ENCODE measurements around the gene ZBTB7B.
A peak's percentile ranks its signal among the peaks of the same experiment; 100 is the strongest.

Gene ZBTB7B

GRCh38 chr1:155003766-155004351, 1.3 kb downstream of the ZBTB7B start:
- DNase-seq (ENCODE audit: low read depth in 2 of 3, low spot score in 1 of 3) = no peak

- no peak for DNase-seq (ENCODE audit: low read depth in 2 of 3, low spot score in 1 of 3)
These were observed 1.9 kb downstream of the ZBTB7B start for GRCh38 chr1:155004352-155005075.

- DNase-seq (ENCODE audit: low read depth in 2 of 3, low spot score in 1 of 3) = no peak
These were observed 2.7 kb downstream of the ZBTB7B start for GRCh38 chr1:155005076-155006011.

GRCh38 chr1:155006601-155007101, 4.0 kb downstream of the ZBTB7B start:
- no peak for DNase-seq (ENCODE audit: low read depth in 2 of 3, low spot score in 1 of 3)

- no peak for DNase-seq (ENCODE audit: low read depth in 2 of 3, low spot score in 1 of 3)
These were observed 4.7 kb downstream of the ZBTB7B start for GRCh38 chr1:155007251-155007828.

GRCh38 chr1:155008015-155008941, 5.7 kb downstream of the ZBTB7B start:
- peak; percentile 62 to 85 (median 83) for DNase-seq (ENCODE audit: low read depth in 2 of 3, low spot score in 1 of 3)

- DNase-seq (ENCODE audit: low read depth in 2 of 3, low spot score in 1 of 3) = no peak
These were observed 6.7 kb downstream of the ZBTB7B start for GRCh38 chr1:155009221-155009711.

GRCh38 chr1:155009742-155010141, 7.1 kb downstream of the ZBTB7B start:
- DNase-seq (ENCODE audit: low read depth in 2 of 3, low spot score in 1 of 3) = no peak

- DNase-seq (ENCODE audit: low read depth in 2 of 3, low spot score in 1 of 3) = no peak
These were observed 7.8 kb downstream of the ZBTB7B start for GRCh38 chr1:155010211-155010918.

GRCh38 chr1:155011004-155011416, 8.4 kb downstream of the ZBTB7B start:
- DNase-seq (ENCODE audit: low read depth in 2 of 3, low spot score in 1 of 3) = no peak

GRCh38 chr1:155011437-155012025, 8.9 kb downstream of the ZBTB7B start:
- no peak for DNase-seq (ENCODE audit: low read depth in 2 of 3, low spot score in 1 of 3)

GRCh38 chr1:155012026-155012546, 9.5 kb downstream of the ZBTB7B start:
- DNase-seq (ENCODE audit: low read depth in 2 of 3, low spot score in 1 of 3) = no peak

GRCh38 chr1:155012776-155013602, 10.4 kb downstream of the ZBTB7B start:
- DNase-seq (ENCODE audit: low read depth in 2 of 3, low spot score in 1 of 3) = no peak

GRCh38 chr1:155013632-155014031, 11.0 kb downstream of the ZBTB7B start:
- no peak for DNase-seq (ENCODE audit: low read depth in 2 of 3, low spot score in 1 of 3)

- DNase-seq (ENCODE audit: low read depth in 2 of 3, low spot score in 1 of 3) = no peak
These were observed 12.3 kb downstream of the ZBTB7B start for GRCh38 chr1:155014709-155015508.

GRCh38 chr1:155015527-155016230, 13.1 kb downstream of the ZBTB7B start:
- DNase-seq (ENCODE audit: low read depth in 2 of 3, low spot score in 1 of 3) = no peak
